HG02973 (cell line): ENCODE data around the gene THOC1.

ENCODE experiments used
- ATAC-seq: cut with Tn5 transposase; IDR thresholded peaks from one replicate; pipeline ENCODE4 v1.9.1; 2021; ENCODE audit warnings: moderate library complexity; ENCODE audit not compliant: unreplicated experiment

The THOC1 gene

GRCh38 chr18:220708-221107, 47.1 kb downstream of the THOC1 start:
- ATAC-seq: no peak

- ATAC-seq: no peak
Measured at GRCh38 chr18:217532-218336, 50.1 kb downstream of the THOC1 start.

DNA sequence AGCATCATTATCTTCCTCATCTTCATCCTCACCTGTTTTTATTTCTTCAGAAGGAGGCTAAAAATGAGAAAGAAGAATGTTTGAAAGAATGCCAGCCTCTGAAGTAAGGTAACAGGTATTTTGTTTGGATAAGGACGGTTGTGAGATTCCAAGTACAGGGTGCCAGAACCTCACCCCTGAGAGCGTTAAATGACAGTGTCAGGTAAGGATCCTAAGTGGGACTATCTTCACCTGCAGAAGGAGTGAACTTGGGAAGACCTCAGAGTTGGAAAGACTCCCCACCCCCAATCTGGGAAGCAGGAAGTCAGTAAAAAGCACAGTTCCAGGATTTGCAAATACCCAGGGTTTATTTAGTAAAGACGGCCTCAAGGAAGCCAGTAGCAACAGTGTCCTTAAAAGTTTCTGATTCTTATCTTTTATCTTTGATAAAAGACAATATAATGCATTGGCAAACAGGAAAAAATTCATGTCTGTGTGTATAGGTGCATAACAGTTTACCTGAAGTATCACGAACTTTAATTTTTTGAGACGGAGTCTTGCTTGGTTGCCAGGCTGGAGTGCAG, 52.3 kb downstream of the THOC1 start:
- no peak for ATAC-seq

DNA sequence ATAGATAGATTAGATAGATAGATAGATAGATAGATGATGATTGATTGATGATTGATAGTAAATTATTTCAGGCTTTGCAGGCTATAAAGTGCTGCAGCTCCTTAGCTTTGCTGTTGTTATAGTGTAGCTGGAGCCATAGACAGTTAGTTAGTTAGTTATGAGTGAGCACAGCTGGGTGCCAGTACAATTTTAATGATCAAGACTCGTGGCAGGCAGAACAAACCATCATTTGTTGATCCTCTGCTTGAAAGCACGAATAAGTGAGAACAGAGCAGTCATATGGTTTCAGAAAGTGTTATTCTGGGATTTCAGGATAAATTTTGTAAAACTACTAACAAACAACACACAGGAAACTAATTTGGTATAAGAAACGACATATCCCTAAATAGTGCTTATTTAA, 53.9 kb downstream of the THOC1 start:
- no peak for ATAC-seq

- no peak for ATAC-seq
Measured at GRCh38 chr18:213505-213904, 54.3 kb downstream of the THOC1 start.

DNA sequence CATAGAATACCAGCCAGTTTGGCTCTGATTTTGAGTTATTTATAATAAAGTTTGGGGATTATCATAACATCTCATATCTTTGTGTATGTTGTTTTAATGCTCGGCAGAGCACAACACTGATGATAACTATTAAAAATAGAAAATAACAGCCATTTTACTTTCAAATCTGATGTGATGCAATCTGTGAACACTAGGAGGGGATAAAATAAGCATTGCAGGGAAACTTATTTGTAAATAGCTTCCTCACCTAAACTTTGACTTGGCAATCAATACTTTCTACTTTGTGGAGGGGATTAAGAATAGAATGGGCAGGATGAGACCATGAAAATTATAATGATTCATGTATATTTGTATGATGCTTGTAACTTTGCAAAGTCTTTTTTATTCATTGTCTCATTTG, 55.1 kb downstream of the THOC1 start:
- ATAC-seq: no peak

DNA sequence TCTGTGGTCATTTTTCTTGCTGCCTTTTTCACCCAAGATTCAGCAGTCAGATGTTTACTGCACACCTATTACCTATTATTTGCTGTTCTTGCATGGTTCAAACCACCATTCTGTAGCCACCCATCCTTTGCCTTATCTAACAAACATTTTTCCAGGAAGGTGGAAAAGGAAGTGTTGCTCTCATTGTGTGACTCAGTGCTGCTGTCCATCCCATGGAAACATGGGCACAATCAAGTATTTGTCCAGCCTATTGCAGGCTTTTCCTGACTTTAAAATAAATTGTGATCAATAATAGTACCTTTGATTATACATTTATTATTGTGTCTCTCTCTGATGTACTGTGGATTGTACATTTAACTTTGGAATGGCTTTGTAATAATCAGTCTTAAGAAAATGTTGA, 56.3 kb downstream of the THOC1 start:
- ATAC-seq: no peak

- ATAC-seq: no peak
Measured at GRCh38 chr18:210733-211132, 57.1 kb downstream of the THOC1 start.

DNA sequence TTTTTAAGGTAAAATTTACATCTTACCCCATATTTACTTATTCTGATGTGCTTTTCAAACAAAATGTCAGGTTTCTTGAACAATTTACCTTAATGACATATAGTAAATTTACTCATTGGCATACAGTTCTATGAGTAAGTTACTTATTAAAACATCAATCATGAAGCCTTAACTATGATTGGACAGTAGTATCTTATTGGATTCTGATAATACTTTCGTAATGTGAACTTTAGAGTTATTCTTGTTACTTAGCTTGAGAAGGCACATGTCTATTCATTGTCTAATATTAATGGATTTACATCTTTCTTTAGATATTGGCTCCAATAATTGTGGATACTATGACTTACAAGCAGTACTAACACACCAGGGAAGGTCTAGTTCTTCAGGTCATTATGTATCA, 57.8 kb downstream of the THOC1 start:
- ATAC-seq: no peak

DNA sequence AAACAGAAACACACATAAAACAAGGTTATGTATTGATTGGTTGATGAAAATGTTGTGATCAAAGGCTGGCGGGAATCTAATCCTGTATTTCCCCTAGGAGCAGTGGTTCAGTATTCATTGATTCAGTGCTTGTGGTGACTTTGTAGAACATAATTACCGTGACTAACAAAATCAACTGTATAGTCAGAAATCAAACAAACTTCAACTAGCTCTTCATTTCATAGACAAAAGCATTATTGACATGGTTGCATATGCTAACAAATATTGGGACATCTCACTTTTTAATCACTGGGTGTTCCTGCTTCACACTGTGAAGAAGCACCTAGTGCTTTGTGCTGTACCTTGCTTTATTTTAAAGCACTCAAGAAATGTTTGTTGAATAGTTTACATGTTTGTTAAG, 68.1 kb downstream of the THOC1 start:
- no peak for ATAC-seq

- ATAC-seq: no peak
Measured at GRCh38 chr18:199214-199613, 68.6 kb downstream of the THOC1 start.

DNA sequence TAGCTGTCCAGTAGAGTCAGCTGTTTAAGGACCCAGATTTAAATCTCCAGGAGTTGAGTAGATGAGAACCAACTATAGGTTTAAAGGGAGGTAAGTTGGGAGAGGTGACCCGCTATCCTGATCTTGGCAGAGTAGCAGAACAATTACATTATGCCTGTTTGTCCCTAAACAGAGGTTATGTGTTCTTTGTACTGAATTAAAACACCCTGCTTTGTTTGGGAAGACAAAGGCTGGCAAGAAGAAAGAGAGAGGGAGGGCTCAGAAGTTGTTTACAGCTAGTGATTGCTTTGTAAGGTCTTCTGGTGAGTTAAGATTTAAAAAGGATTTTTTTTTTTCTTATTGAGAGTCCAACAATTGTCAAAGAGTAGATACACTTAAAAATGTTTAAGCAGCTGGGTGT, 72.2 kb downstream of the THOC1 start:
- no peak for ATAC-seq

GRCh38 chr18:192801-193200, 75.0 kb downstream of the THOC1 start:
- no peak for ATAC-seq

DNA sequence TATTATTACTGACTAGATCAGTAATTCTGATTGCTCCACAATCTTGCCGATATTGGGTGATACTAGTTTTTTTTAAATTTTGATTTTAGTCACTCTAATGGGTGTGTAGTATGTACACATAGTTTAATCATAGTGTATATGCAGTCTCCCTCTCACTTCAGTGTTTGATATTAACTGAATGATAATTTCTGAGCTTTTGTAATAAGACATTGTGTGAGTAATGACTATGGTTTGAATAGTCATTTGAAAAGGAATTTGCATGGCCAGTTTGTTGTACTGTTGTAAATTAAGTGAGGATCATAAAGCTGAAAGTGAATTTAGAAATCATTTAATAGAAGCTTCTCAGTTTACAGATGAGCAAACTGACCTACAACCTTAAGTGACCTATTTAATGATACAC, 76.1 kb downstream of the THOC1 start:
- ATAC-seq: no peak

DNA sequence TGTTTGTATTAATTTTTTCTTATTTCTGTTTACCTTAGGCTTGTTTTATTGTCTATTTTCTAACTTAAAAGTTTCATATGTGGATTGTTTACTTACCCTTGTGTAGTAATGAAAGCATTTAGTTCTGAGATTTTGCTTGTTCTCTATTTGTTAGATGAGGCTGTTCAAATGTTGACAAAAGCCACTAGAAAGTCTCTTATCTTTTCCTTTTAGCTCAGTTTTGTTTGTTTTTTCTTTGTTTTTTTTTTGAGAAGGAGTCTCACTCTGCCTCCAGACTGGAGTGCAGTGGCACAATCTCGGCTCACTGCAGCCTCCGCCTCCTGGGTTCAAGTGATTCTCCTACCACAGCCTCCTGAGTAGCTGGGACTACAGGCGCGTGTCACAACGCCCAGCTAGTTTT, 78.6 kb downstream of the THOC1 start:
- ATAC-seq: no peak

DNA sequence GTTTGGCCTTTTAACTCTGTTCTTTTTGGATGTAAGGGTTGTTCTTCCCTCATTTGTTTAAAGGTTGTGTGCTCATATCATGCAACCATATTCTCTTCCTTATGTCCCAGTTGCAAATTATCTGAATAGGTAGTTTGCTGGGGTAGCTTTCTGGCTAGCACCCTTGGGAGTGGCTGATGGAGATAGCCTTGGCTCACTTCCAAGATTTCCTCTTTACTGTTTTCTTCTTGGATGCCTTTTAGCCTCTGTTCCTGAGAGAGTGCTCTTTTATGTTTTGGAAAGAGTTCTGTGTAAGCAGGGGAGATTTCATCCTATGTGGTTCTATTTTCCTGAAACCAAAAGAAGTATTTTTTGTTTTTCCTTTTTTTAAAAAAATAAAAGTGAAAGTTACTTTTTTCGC, 84.1 kb downstream of the THOC1 start:
- no peak for ATAC-seq

GRCh38 chr18:181711-182110, 86.1 kb downstream of the THOC1 start:
- no peak for ATAC-seq

DNA sequence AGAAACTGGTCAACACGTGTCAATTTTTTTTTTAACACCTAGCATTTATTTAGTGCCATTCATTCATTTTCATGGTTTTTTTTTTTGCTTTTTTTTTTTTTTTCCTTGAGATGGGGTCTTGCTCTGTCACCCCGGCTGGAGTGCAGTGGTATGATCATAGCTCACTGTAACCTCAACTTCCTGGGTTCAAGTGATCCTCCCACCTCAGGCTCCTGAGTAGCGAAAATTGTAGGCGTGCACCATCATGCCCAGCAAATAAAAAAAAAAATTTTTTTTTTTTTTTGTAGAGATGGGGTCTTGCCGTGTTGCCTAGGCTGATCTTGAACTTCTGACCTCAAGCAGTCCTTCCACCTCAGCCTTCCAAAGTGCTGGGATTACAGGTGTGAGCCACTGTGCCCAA, 88.3 kb downstream of the THOC1 start:
- ATAC-seq: no peak

DNA sequence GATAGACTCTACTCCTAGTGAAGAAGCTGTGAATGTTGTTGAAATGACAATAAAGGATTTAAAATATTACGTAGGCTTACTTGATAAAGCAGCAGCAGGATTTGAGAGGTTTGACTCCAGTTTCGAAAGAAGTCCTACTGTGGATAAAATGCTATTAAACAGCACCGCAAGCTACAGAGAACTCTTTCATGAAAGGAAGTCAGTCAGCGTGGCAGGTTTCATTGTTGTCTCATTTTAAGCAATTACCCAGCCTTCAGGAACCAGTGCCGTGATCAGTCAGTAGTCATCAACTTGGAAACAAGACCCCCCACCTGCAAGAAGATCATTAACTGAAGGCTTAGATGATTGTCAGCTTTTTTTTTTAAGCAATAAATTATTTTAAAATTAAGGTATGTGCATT, 95.5 kb downstream of the THOC1 start:
- no peak for ATAC-seq
